Measurements from ENCODE around the gene RRM2.

GRCh38 chr2:10075101-10075500 is 47.4 kb upstream of the RRM2 start:
- TF ChIP-seq POLR2A (IDR thresholded peaks at IDR 0.05): no peak
- TF ChIP-seq CTCF (IDR thresholded peaks at IDR 0.05 in 8 of 11, conservative IDR thresholded peaks at IDR 0.05 in 3 of 11): no peak
- no peak for TF ChIP-seq POLR2AphosphoS5 (IDR thresholded peaks at IDR 0.05)
